Hepatocyte (in vitro differentiated cells): ENCODE results near the gene SLC25A12. TPM values are rescaled to one million over a fixed set of nuclear protein-coding genes. Genes with fewer than 3 reads are reported as not detected.

Experiments
- DNase-seq: peaks from one replicate; pipeline ENCODE4 v3.0.0-alpha.2; 2016; ENCODE audit warnings: low spot score
- H2AFZ ChIP-seq: fragments of 200-600 bp; sonication (generic); 2 replicates; pipeline ENCODE4 v1.6.0; 2016; ENCODE audit warnings: antibody characterized with exemption, mild to moderate bottlenecking
- H3K27ac ChIP-seq: fragments of 200-600 bp; sonication (generic); 2 replicates; pipeline ENCODE4 v1.5.1; 2016; ENCODE audit warnings: mild to moderate bottlenecking
- H3K27me3 ChIP-seq: fragments of 200-600 bp; sonication (generic); 2 replicates; pipeline ENCODE4 v1.6.1; 2016
- H3K36me3 ChIP-seq: fragments of 200-600 bp; sonication (generic); replicated peaks from 2 replicates; pipeline ENCODE4 v1.5.1; 2016; ENCODE audit warnings: low read depth; ENCODE audit not compliant: insufficient read depth
- H3K4me1 ChIP-seq: fragments of 200-600 bp; sonication (generic); 2 replicates; pipeline ENCODE4 v1.5.1; 2016; ENCODE audit warnings: mild to moderate bottlenecking, moderate library complexity; ENCODE audit not compliant: insufficient read depth
- H3K4me2 ChIP-seq: fragments of 200-600 bp; sonication (generic); 2 replicates; pipeline ENCODE4 v1.6.0; 2016
- H3K4me3 ChIP-seq: fragments of 200-600 bp; sonication (generic); 2 replicates; pipeline ENCODE4 v1.5.1; 2016; ENCODE audit warnings: mild to moderate bottlenecking
- H3K79me2 ChIP-seq: fragments of 200-600 bp; sonication (generic); 2 replicates; pipeline ENCODE4 v1.6.0; 2017; ENCODE audit warnings: mild to moderate bottlenecking
- H3K9me2 ChIP-seq: fragments of 200-600 bp; sonication (generic); replicated peaks from 2 replicates; pipeline ENCODE4 v1.6.0; 2017; ENCODE audit warnings: mild to moderate bottlenecking; ENCODE audit not compliant: insufficient read depth
- H3K9me3 ChIP-seq: fragments of 200-600 bp; sonication (generic); 2 replicates; pipeline ENCODE4 v1.5.1; 2016; ENCODE audit warnings: low read depth, mild to moderate bottlenecking
- H4K20me1 ChIP-seq: fragments of 200-600 bp; sonication (generic); 2 replicates; pipeline ENCODE4 v1.6.0; 2016; ENCODE audit warnings: mild to moderate bottlenecking; ENCODE audit not compliant: insufficient read depth, poor library complexity, severe bottlenecking
- EZH2 ChIP-seq: fragments of 200-600 bp; sonication (generic); IDR thresholded peaks from 2 replicates; pipeline ENCODE4 v1.6.1; 2016; ENCODE audit warnings: antibody characterized with exemption, mild to moderate bottlenecking, borderline replicate concordance
- EZH2phosphoT487 ChIP-seq: fragments of 200-600 bp; sonication (generic); IDR thresholded peaks from one replicate; pipeline ENCODE4 v1.6.1; 2018; ENCODE audit warnings: antibody characterized with exemption, mild to moderate bottlenecking, low read depth, moderate library complexity; ENCODE audit not compliant: unreplicated experiment, severe bottlenecking
- WGBS: methylation state at CpG from one replicate; pipeline ENCODE4 v1.1.6; 2016; ENCODE audit warnings: low lambda C conversion rate; ENCODE audit errors: missing lambda C conversion rate; 5-methylcytosine and 5-hydroxymethylcytosine counted together
- polyA plus RNA-seq: library from polyadenylated mRNA; unstranded; fragments of >200 nt; fragmentation: Nextera tagmentation; extraction: Ambion mirVana; gene quantifications from 2 replicates; pipeline ENCODE4 v1.2.1, GENCODE V29; 2016
- total RNA-seq: library from RNA; depleted of rRNA; stranded (reverse); fragments of >200 nt; gene quantifications from 2 replicates; pipeline ENCODE4 v1.2.3, GENCODE V29; 2014
- TF ChIP-seq, protein P1 (sequence below): fragments of 200-600 bp; sonication (generic); IDR thresholded peaks from 2 replicates; pipeline ENCODE4 v1.5.1; 2016; ENCODE audit warnings: antibody characterized with exemption, mild to moderate bottlenecking; ENCODE audit not compliant: poor library complexity

SLC25A12 gene
- total and polyA plus RNA-seq, 2 experiments from 2014 or later, result 7.1 to 11.1 TPM

GRCh38 chr2:171910494-171910893 lies 16.4 kb upstream of the SLC25A12 start:
- Histone ChIP-seq H3K27ac (no peak overlapping the region), H4K20me1 (no peaks in the 10 kb centered on the region), H3K4me3 (no peak overlapping the region), H3K9me3 (no peaks in the 10 kb centered on the region), H3K4me2 (no peak overlapping the region), H3K36me3 (no peaks in the 10 kb centered on the region), H2AFZ (no peak overlapping the region), H3K79me2 (no peaks in the 10 kb centered on the region), H3K27me3 (no peaks in the 10 kb centered on the region), H3K4me1 (no peaks in the 10 kb centered on the region), H3K9me2 (no peaks in the 10 kb centered on the region)
- DNase-seq, result no peak
- WGBS, result 93% methylated on average over 1 of the region's 1 CpG
- TF ChIP-seq EZH2phosphoT487 (no peak), EZH2 (no peak)
- TF ChIP-seq, protein P1, sequence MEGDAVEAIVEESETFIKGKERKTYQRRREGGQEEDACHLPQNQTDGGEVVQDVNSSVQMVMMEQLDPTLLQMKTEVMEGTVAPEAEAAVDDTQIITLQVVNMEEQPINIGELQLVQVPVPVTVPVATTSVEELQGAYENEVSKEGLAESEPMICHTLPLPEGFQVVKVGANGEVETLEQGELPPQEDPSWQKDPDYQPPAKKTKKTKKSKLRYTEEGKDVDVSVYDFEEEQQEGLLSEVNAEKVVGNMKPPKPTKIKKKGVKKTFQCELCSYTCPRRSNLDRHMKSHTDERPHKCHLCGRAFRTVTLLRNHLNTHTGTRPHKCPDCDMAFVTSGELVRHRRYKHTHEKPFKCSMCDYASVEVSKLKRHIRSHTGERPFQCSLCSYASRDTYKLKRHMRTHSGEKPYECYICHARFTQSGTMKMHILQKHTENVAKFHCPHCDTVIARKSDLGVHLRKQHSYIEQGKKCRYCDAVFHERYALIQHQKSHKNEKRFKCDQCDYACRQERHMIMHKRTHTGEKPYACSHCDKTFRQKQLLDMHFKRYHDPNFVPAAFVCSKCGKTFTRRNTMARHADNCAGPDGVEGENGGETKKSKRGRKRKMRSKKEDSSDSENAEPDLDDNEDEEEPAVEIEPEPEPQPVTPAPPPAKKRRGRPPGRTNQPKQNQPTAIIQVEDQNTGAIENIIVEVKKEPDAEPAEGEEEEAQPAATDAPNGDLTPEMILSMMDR, result no peak

DNA sequence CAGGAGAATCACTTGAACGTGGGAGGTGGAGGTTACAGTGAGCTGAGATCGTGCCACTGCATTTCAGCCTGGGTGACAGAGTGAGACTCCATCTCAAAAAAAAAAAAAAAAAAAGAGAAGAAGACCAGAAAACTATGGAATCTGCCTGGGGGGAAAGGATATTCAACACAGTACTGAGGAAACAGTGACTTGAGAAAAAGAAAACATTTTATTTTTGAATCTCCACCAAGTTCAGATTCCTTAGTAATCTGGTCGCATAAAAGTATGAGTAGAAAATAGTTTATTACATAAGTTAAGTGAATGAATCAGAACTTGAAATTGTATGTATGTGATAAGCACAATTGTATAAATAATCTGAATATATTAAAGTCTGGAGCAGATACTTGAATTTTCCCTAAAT lies 15.2 kb upstream of the SLC25A12 start:
- no peak for DNase-seq
- no peaks in the 10 kb centered on the region for H3K9me3 ChIP-seq
- H3K4me2 ChIP-seq, result no peak overlapping the region
- no peak overlapping the region for H2AFZ ChIP-seq
- no peak overlapping the region for H3K27ac ChIP-seq
- WGBS, result 90% methylated on average over 3 of the region's 3 CpGs
- H3K36me3 ChIP-seq, result no peaks in the 10 kb centered on the region
- H3K79me2 ChIP-seq, result no peaks in the 10 kb centered on the region
- no peaks in the 10 kb centered on the region for H3K4me1 ChIP-seq
- TF ChIP-seq EZH2 (no peak), EZH2phosphoT487 (no peak)
- TF ChIP-seq, protein P1, result no peak
- no peak overlapping the region for H3K4me3 ChIP-seq
- no peaks in the 10 kb centered on the region for H4K20me1 ChIP-seq
- H3K27me3 ChIP-seq, result peaks cover 5% of the 10 kb centered on the region
- no peaks in the 10 kb centered on the region for H3K9me2 ChIP-seq

GRCh38 chr2:171908235-171908634 lies 14.2 kb upstream of the SLC25A12 start:
- H4K20me1 ChIP-seq, result no peaks in the 10 kb centered on the region
- WGBS, result 95% methylated on average over 1 of the region's 1 CpG
- H3K4me2 ChIP-seq, result no peak overlapping the region
- H3K36me3 ChIP-seq, result no peaks in the 10 kb centered on the region
- peaks cover 15% of the 10 kb centered on the region for H3K27me3 ChIP-seq
- no peak overlapping the region for H3K4me3 ChIP-seq
- TF ChIP-seq EZH2, result no peak
- TF ChIP-seq EZH2phosphoT487, result no peak
- TF ChIP-seq, protein P1, result no peak
- H3K27ac ChIP-seq, result no peak overlapping the region
- no peak overlapping the region for H2AFZ ChIP-seq
- no peaks in the 10 kb centered on the region for H3K4me1 ChIP-seq
- no peaks in the 10 kb centered on the region for H3K9me3 ChIP-seq
- H3K9me2 ChIP-seq, result no peaks in the 10 kb centered on the region
- no peak for DNase-seq
- no peaks in the 10 kb centered on the region for H3K79me2 ChIP-seq
